Stimulated activated CD4-positive, alpha-beta T cell treated with anti-CD3 and anti-CD28 coated beads, Interleukin-1b, Interleukin-23, amount 100 ng/mL, for 24 hours (primary cell): ENCODE measurements around the gene NPW.
A peak's percentile ranks its signal among the peaks of the same experiment; 100 is the strongest.

Experiments
- DNase-seq, 4 experiments: peaks; one replicate each; pipeline ENCODE4 v3.0.0-alpha.2; 2020; ENCODE audit warnings: low read depth in 4 of 4, low spot score in 1 of 4

The NPW gene

GRCh38 chr16:2047330-2048115, 27.9 kb downstream of the NPW start, which contains the start of the genes NTHL1 and TSC2:
Gene NTHL1 (minus strand): TSS chr16:2047834. CDS start chr16:2047823, 11 bp downstream.
Gene TSC2 (plus strand): TSS chr16:2047985. CDS start chr16:2048616, 631 bp downstream.
- peak; percentile 78 to 92 (median 83) for DNase-seq

GRCh38 chr16:2048116-2048543, 28.5 kb downstream of the NPW start:
- DNase-seq: no peak

GRCh38 chr16:2053211-2053610, 33.6 kb downstream of the NPW start:
- no peak for DNase-seq

GRCh38 chr16:2053897-2054296, 34.3 kb downstream of the NPW start:
- no peak for DNase-seq

GRCh38 chr16:2054543-2055245, 35.1 kb downstream of the NPW start:
- DNase-seq: no peak

- DNase-seq: no peak
Measured at GRCh38 chr16:2056077-2056476, 36.5 kb downstream of the NPW start.

GRCh38 chr16:2056681-2057407, 37.3 kb downstream of the NPW start:
- DNase-seq: no peak

GRCh38 chr16:2057438-2057837, 37.9 kb downstream of the NPW start:
- DNase-seq: no peak

- no peak for DNase-seq
Measured at GRCh38 chr16:2058420-2058819, 38.8 kb downstream of the NPW start.

GRCh38 chr16:2058872-2059271, 39.3 kb downstream of the NPW start:
- DNase-seq: no peak

- no peak for DNase-seq
Measured at GRCh38 chr16:2060346-2060745, 40.8 kb downstream of the NPW start.

- DNase-seq: no peak
Measured at GRCh38 chr16:2061023-2061422, 41.4 kb downstream of the NPW start.

- DNase-seq: no peak
Measured at GRCh38 chr16:2061526-2061925, 41.9 kb downstream of the NPW start.

GRCh38 chr16:2062801-2063200, 43.2 kb downstream of the NPW start:
- DNase-seq: no peak

GRCh38 chr16:2063861-2064260, 44.3 kb downstream of the NPW start:
- DNase-seq: no peak

- DNase-seq: no peak
Measured at GRCh38 chr16:2064368-2064945, 44.9 kb downstream of the NPW start.

- DNase-seq: no peak
Measured at GRCh38 chr16:2066139-2066538, 46.6 kb downstream of the NPW start.
